Loucy (cell line): Measurements from ENCODE around the gene LEKR1.

Experiments
- H2AFZ ChIP-seq: fragments of 200-600 bp; sonication (generic); 2 replicates; pipeline ENCODE4 v1.6.0; 2016; ENCODE audit warnings: antibody characterized with exemption, mild to moderate bottlenecking, low read length, moderate library complexity
- H3F3A ChIP-seq: fragments of 200-600 bp; 2 replicates; pipeline ENCODE4 v1.6.0; 2016; ENCODE audit warnings: antibody characterized with exemption, low read depth, mild to moderate bottlenecking
- H3K27me3 ChIP-seq: fragments of 200-600 bp; sonication (generic); 2 replicates; pipeline ENCODE4 v1.6.1; 2014; ENCODE audit warnings: low read length, mild to moderate bottlenecking; ENCODE audit not compliant: insufficient read depth, poor library complexity, severe bottlenecking
- H3K36me3 ChIP-seq: fragments of 200-600 bp; sonication (generic); 2 replicates; pipeline ENCODE4 v1.6.1; 2016; ENCODE audit warnings: low read length; ENCODE audit not compliant: insufficient read depth
- H3K4me1 ChIP-seq: fragments of 200-600 bp; sonication (generic); 2 replicates; pipeline ENCODE4 v1.5.1; 2014; ENCODE audit warnings: low read length, mild to moderate bottlenecking; ENCODE audit not compliant: insufficient read depth, poor library complexity, severe bottlenecking
- H3K4me2 ChIP-seq: fragments of 200-600 bp; sonication (generic); 2 replicates; pipeline ENCODE4 v1.6.0; 2014; ENCODE audit warnings: antibody characterized with exemption, low read length, low read depth, mild to moderate bottlenecking; ENCODE audit not compliant: poor library complexity, severe bottlenecking
- H3K4me3 ChIP-seq: fragments of 200-600 bp; sonication (generic); 2 replicates; pipeline ENCODE4 v1.5.1; 2014; ENCODE audit warnings: low read length, mild to moderate bottlenecking, mixed read lengths; ENCODE audit not compliant: poor library complexity, severe bottlenecking
- H3K79me2 ChIP-seq: fragments of 200-600 bp; sonication (generic); 2 replicates; pipeline ENCODE4 v1.6.1; 2014; ENCODE audit warnings: low read length; ENCODE audit not compliant: insufficient read depth
- H3K9ac ChIP-seq: fragments of 200-600 bp; sonication (generic); 2 replicates; pipeline ENCODE4 v1.6.0; 2014; ENCODE audit warnings: mild to moderate bottlenecking, low read depth, low read length, moderate library complexity; ENCODE audit not compliant: poor library complexity, severe bottlenecking
- H3K9me2 ChIP-seq: fragments of 200-600 bp; sonication (generic); replicated peaks from 2 replicates; pipeline ENCODE4 v1.6.1; 2016; ENCODE audit warnings: low read depth, low read length, mixed read lengths
- H3K9me3 ChIP-seq: fragments of 200-600 bp; sonication (generic); 2 replicates; pipeline ENCODE4 v1.6.1; 2014; ENCODE audit warnings: mild to moderate bottlenecking, antibody characterized with exemption, low read length, low read depth; ENCODE audit not compliant: insufficient read depth
- H4K20me1 ChIP-seq: fragments of 200-600 bp; sonication (generic); 2 replicates; pipeline ENCODE4 v1.6.0; 2014; ENCODE audit warnings: antibody characterized with exemption, low read length, mild to moderate bottlenecking; ENCODE audit not compliant: insufficient read depth, poor library complexity, severe bottlenecking
- EZH2phosphoT487 ChIP-seq: fragments of 200-600 bp; IDR thresholded peaks from 2 replicates; pipeline ENCODE4 v1.6.1; 2018; ENCODE audit warnings: antibody characterized with exemption, mild to moderate bottlenecking, moderate library complexity, borderline replicate concordance
- TF ChIP-seq, protein P1 (sequence below): fragments of 200-600 bp; sonication (generic); conservative IDR thresholded peaks from 2 replicates; pipeline ENCODE4 v1.5.1; 2014; ENCODE audit warnings: mild to moderate bottlenecking, antibody characterized with exemption, low read length

LEKR1 gene

DNA sequence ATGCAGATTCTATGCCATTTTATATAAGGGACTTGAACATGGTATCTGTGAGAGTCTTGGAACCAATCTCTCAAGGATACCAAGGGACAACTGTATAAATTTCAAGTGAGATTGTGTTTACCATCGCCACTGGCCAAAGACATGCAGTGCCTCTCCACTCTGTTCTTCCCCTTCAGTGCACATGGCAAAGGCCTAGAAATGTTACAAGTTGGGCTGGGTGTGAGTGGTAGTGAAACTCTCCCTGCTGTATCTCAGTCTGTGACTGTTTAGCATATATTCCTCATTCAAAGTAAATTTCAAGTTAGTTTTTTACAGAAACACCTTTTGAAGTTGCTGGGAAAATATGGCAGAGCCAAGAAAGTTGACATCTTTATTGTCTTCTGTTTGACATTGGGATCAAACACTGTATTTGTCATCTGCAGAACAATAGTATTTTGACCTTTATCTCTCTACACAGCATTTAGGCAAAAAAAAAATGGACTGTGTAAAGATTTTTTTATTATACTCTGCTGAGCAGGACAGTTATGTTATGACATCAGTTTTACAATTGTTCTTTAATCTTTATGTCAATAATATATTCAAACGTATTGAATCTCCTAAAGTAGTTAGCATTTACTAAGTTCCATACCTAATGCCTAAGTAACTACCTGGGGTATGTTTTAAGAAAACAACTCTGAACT lies 232.4 kb downstream of the LEKR1 start:
- Histone ChIP-seq H3K4me1 (no peaks in the 10 kb centered on the region), H3F3A (no peaks in the 10 kb centered on the region), H2AFZ (no peak overlapping the region), H3K36me3 (no peaks in the 10 kb centered on the region), H3K79me2 (no peaks in the 10 kb centered on the region), H3K9ac (no peak overlapping the region), H3K9me3 (no peaks in the 10 kb centered on the region), H4K20me1 (no peaks in the 10 kb centered on the region), H3K4me2 (no peak overlapping the region), H3K4me3 (no peak overlapping the region), H3K9me2 (no peaks in the 10 kb centered on the region), H3K27me3 (no peaks in the 10 kb centered on the region)
- no peak for TF ChIP-seq EZH2phosphoT487
- TF ChIP-seq, protein P1, sequence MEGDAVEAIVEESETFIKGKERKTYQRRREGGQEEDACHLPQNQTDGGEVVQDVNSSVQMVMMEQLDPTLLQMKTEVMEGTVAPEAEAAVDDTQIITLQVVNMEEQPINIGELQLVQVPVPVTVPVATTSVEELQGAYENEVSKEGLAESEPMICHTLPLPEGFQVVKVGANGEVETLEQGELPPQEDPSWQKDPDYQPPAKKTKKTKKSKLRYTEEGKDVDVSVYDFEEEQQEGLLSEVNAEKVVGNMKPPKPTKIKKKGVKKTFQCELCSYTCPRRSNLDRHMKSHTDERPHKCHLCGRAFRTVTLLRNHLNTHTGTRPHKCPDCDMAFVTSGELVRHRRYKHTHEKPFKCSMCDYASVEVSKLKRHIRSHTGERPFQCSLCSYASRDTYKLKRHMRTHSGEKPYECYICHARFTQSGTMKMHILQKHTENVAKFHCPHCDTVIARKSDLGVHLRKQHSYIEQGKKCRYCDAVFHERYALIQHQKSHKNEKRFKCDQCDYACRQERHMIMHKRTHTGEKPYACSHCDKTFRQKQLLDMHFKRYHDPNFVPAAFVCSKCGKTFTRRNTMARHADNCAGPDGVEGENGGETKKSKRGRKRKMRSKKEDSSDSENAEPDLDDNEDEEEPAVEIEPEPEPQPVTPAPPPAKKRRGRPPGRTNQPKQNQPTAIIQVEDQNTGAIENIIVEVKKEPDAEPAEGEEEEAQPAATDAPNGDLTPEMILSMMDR = no peak

DNA sequence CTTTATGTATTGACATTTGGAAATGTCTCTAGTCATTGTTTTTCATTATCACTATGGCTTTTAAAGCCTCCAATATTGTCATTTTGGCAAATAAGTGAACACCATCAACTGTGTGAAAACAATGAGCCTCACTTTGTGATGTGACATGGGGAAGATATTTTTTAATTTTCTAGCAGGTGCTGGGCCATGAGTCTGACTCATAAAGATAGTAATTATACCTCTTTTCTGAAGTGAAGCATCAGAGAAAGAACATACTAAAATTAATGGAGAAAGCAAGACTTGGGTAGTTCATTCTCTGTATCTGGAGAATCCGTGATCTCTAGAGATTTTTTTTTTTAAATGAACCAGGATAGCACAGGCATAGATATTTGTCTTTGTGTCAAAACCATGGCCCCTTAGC lies 233.0 kb downstream of the LEKR1 start:
- Histone ChIP-seq H4K20me1 (no peaks in the 10 kb centered on the region), H3K4me3 (no peak overlapping the region), H3F3A (no peaks in the 10 kb centered on the region), H3K9ac (no peak overlapping the region), H2AFZ (no peak overlapping the region), H3K4me1 (no peaks in the 10 kb centered on the region), H3K4me2 (no peak overlapping the region), H3K27me3 (no peaks in the 10 kb centered on the region), H3K79me2 (no peaks in the 10 kb centered on the region), H3K9me3 (no peaks in the 10 kb centered on the region), H3K9me2 (no peaks in the 10 kb centered on the region), H3K36me3 (no peaks in the 10 kb centered on the region)
- TF ChIP-seq, protein P1 = no peak
- no peak for TF ChIP-seq EZH2phosphoT487

DNA sequence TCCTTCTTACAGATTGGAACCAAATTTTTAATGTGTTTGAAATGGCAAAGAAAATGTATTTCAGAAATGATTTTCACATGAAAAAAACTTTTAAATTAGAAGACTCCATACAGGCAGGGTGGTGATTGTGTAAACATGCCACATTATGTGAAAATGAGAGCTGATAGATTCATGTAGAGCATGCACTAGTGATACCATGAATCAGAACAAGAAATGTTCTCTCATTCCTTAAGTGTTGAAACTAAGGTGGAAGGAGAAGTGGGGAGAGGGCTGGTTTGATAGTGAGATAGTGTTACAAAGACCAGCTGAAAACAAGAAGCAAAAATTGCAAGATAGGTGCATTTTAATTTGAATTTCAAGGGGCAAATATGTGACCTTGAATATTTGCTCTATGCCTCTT lies 233.5 kb downstream of the LEKR1 start:
- Histone ChIP-seq H3K4me3 (no peak overlapping the region), H3K4me2 (no peak overlapping the region), H3K79me2 (no peaks in the 10 kb centered on the region), H3F3A (no peaks in the 10 kb centered on the region), H3K9me2 (no peaks in the 10 kb centered on the region), H4K20me1 (no peaks in the 10 kb centered on the region), H3K9ac (no peak overlapping the region), H3K36me3 (no peaks in the 10 kb centered on the region), H3K9me3 (no peaks in the 10 kb centered on the region), H3K4me1 (no peaks in the 10 kb centered on the region), H3K27me3 (no peaks in the 10 kb centered on the region), H2AFZ (no peak overlapping the region)
- TF ChIP-seq, protein P1 = no peak
- TF ChIP-seq EZH2phosphoT487 = no peak
